Mesodermal cell (in vitro differentiated cells): ENCODE measurements around the gene LRMDA.

Experiments
- H3K27ac ChIP-seq: 2 replicates; pipeline ENCODE4 v1.7.0; 2013; ENCODE audit warnings: mild to moderate bottlenecking, low read depth, low read length, moderate library complexity; ENCODE audit not compliant: severe bottlenecking
- H3K36me3 ChIP-seq: 2 replicates; pipeline ENCODE4 v1.7.1; 2013; ENCODE audit warnings: mild to moderate bottlenecking, low read length, moderate library complexity; ENCODE audit not compliant: control insufficient read depth, insufficient read depth
- H3K4me1 ChIP-seq: one replicate; pipeline ENCODE4 v1.7.1; 2013; ENCODE audit warnings: mild to moderate bottlenecking, low read length; ENCODE audit not compliant: insufficient read depth, control insufficient read depth, poor library complexity, severe bottlenecking
- H3K4me3 ChIP-seq: 2 replicates; pipeline ENCODE4 v1.7.0; 2013; ENCODE audit warnings: low read length, control low read depth, mild to moderate bottlenecking; ENCODE audit not compliant: insufficient read depth, poor library complexity, severe bottlenecking; ENCODE audit errors: extremely low read depth
- H3K9me3 ChIP-seq: 2 replicates; pipeline ENCODE4 v1.7.1; 2013; ENCODE audit warnings: mild to moderate bottlenecking, low read length, moderate library complexity; ENCODE audit not compliant: control insufficient read depth
- WGBS, 2 experiments: methylation state at CpG; one replicate each; pipeline ENCODE4 v1.1.5; 2013; ENCODE audit warnings: missing lambda C conversion rate in 2 of 2; ENCODE audit not compliant: insufficient coverage in 2 of 2; 5-methylcytosine and 5-hydroxymethylcytosine counted together

LRMDA gene

DNA sequence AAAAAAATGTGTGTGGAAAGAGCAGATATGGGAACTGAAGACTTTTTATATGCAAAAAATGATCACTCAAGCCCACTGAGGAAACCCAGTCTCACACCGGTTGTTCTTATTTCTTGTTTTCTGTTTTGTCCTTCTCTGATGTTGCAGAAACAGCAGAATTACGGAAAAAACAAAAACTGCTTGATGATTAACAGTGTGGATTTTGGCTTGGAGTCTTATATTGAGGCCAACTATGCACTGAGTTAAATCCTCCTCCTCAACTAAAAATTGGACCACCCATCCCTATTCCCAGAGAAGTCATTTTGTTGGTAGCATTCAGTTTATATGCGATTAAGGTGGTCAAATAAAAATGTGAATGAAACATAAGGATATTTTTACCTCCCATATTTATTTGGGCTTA, 246.1 kb downstream of the LRMDA start:
- H3K4me1 ChIP-seq, result peaks cover 7% of the 10 kb centered on the region
- WGBS, 2 experiments, result 71 to 100% methylated on average over 1 of the region's 3 CpGs
- H3K36me3 ChIP-seq, result no peaks in the 10 kb centered on the region
- no peak overlapping the region for H3K27ac ChIP-seq
- no peak overlapping the region for H3K4me3 ChIP-seq
- no peaks in the 10 kb centered on the region for H3K9me3 ChIP-seq

DNA sequence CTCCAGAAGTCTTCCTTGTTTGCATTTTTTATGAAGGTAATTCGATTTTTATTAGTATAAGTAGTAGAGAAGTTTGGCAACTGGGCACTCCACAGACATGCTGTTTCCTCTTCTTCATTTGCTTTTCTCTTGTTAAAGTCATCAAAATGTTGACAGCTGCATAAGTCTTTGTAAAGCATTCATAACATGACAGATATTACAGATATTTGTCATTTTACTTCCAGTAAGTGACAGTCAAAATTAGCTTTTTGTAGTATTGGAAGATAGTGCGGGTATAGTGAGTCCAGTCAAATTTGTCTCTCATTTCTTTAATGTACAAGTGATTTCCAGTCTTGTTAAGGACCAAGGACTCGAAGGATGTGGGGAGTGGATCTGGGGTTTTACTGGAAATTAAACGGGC, 247.1 kb downstream of the LRMDA start:
- Histone ChIP-seq H3K9me3 (no peaks in the 10 kb centered on the region), H3K4me3 (no peak overlapping the region), H3K4me1 (no peaks in the 10 kb centered on the region), H3K27ac (no peak overlapping the region), H3K36me3 (no peaks in the 10 kb centered on the region)
- WGBS, 2 experiments, result 72 to 100% methylated on average over 2 of the region's 4 CpGs

DNA sequence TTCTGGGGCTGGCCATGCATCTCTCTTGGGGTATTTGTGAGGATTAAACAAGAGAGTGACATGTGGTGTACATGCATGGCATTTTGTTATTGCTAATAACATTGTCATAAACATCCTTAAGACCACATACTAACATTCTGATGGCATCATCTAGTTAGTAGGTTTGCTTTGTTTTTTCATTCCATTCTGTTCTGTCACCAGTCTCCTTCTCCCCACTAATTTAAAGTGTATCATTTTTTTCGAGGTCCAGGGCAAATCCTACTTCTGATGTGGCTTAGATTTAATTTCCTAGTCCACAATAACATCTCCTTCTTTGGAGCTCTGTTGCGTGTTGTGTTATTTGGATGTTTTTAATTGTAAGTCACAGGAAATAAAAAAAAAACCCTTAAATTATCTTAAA, 248.1 kb downstream of the LRMDA start:
- H3K27ac ChIP-seq, result no peak overlapping the region
- H3K4me3 ChIP-seq, result no peak overlapping the region
- no peaks in the 10 kb centered on the region for H3K4me1 ChIP-seq
- H3K36me3 ChIP-seq, result no peaks in the 10 kb centered on the region
- H3K9me3 ChIP-seq, result no peaks in the 10 kb centered on the region
- no CpG with 5 or more reads among the region's 2 CpGs for WGBS, 2 experiments

DNA sequence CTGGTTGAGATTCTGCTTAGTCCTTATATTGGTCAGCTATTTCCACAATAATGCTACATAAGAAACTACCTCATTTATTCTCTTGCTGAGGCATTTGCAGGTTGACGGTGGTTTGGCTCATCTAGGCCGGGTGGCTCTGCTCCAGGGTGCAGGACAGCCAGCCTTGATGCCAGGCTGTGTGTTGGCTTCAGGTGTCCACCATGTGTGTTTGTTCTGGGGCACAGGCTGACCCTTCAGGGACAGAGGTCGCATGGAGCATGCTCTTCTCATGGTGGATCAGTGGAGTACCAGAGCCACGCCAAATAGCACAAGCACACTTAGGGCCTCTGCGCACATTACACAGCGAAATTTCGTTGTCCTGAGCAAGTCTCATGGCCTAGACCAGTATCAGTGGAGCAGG, 249.9 kb downstream of the LRMDA start:
- WGBS, 2 experiments, result 94 to 95% methylated on average over 5 to 7 of the region's 7 CpGs
- H3K4me3 ChIP-seq, result no peak overlapping the region
- no peaks in the 10 kb centered on the region for H3K9me3 ChIP-seq
- H3K27ac ChIP-seq, result no peak overlapping the region
- H3K4me1 ChIP-seq, result no peaks in the 10 kb centered on the region
- H3K36me3 ChIP-seq, result no peaks in the 10 kb centered on the region

DNA sequence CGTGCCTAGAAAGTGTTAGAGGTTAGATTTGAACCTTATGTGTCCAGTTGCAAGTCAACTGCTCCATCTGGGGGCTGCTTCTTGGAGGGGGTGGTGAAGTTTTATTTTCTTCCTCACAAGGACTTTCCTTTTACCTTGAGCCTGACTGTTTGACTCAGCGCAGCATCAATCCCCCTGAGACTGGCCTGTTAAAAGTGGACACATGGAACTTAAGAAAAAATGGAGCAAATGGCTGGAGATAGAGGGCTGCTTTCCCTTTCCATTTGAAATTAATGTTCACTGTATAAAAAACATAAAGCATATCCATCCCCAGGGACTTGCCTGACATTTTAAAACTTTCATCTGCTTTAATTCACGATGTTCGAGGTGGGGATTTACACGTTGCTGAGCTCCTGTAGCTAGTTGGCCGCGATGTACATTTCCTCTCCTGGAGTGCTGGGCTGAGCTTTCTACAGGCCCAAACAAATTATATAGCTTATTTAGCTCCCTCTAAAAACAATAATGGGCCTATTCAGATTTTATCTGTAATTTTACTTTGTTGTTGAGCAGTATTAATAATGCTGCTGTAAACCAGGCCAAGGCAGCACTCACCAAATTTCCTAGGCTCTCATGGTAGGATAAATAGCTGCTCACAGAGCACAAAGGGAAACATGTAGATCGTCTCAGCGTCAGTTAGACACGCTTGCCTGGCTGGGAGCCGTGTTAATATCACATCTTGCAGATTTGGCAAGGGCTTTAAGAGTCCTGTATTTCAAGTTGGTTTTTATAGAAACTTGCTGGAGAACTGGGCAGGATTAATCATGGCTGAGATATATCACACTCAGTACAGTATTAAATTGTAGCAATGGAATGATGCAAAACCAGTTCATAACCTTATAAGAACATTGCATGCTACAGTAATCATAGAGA, 251.5 kb downstream of the LRMDA start:
- WGBS, 2 experiments, result 88 to 95% methylated on average over 9 to 10 of the region's 11 CpGs
- Histone ChIP-seq H3K9me3 (peaks cover 7% of the 10 kb centered on the region), H3K4me1 (no peaks in the 10 kb centered on the region), H3K4me3 (no peak overlapping the region), H3K27ac (no peak overlapping the region), H3K36me3 (no peaks in the 10 kb centered on the region)

DNA sequence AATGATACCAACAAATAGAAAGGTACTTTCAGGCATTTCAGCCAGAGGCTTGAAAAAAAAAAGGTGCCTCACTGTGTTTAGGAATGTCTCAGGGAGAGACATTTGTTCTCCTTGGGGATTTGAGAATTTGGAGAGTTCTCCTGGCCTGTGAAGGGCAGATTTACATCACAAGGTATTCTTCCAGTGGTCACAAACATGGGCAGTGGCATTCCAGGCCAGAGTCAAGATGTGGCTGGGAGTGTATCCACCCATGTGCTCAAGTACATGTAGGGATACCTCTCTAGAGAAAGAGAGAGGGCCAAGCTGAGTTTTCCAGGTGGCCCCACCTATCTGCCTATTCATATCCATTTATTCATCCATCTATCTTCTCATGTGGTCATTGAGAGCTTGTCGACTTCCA, 253.8 kb downstream of the LRMDA start:
- WGBS, 2 experiments, result no CpG with 5 or more reads among the region's 1 CpG
- H3K4me3 ChIP-seq, result no peak overlapping the region
- H3K9me3 ChIP-seq, result peaks cover 11% of the 10 kb centered on the region
- no peaks in the 10 kb centered on the region for H3K36me3 ChIP-seq
- no peaks in the 10 kb centered on the region for H3K4me1 ChIP-seq
- H3K27ac ChIP-seq, result no peak overlapping the region

DNA sequence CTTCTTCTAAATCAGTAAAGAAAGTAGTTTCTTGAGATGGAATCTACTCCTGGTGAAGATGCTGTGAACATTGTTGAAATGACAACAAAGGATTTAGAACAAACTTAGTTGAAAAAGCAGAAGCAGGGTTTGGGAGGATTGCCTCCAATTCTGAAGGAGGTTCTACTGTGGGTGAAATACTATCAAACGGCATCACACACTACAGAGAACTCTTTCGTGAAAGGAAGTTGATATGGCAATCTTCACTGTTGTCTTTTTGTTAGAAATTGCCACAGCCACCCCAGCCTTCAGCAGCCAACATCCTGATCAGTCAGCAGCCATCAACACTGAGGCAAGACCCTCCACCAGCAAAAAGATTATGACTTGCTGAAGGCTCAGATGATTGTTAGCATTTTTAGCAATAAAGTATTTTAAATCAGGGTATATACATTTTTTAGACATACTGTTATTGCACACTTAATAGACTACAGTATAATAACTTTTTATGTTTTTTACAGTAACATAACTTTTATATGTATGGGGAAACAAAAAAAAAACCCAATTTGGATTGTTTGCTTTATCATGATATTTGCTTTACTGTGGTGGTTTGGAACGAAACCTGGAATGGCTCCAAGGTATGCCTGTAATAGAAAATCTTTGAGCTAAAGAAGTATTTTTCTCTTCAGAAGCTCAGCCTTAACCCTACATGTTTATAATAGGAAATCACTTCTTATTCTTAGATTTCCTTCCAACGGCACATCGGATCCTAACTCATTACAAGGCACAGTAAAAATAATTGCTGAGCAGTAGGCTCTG, 257.3 kb downstream of the LRMDA start:
- Histone ChIP-seq H3K36me3 (no peaks in the 10 kb centered on the region), H3K4me1 (no peaks in the 10 kb centered on the region), H3K9me3 (peaks cover 11% of the 10 kb centered on the region), H3K27ac (no peak overlapping the region), H3K4me3 (no peak overlapping the region)
- no CpG with 5 or more reads among the region's 5 CpGs for WGBS, 2 experiments

DNA sequence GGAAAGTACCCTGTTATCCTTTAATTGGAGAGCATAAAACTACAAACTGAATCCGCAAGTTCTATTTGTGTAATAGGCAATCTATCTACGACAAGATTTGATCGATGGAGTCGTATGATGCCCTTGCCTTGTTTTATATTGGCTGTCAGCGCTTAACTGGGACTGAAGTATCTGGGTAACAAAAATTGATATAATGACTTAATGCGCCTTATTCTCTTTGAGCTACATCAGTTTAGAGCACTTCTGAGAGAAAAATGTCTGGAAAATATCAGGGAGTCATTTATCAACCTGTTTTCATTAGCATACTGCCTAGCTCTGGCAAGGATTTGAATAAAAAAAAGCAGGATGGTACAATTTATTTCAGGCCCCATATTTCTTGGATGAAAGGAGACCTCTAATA, 262.1 kb downstream of the LRMDA start:
- H3K4me1 ChIP-seq, result no peaks in the 10 kb centered on the region
- 90 to 98% methylated on average over 6 of the region's 6 CpGs for WGBS, 2 experiments
- no peak overlapping the region for H3K4me3 ChIP-seq
- no peaks in the 10 kb centered on the region for H3K36me3 ChIP-seq
- no peak overlapping the region for H3K27ac ChIP-seq
- H3K9me3 ChIP-seq, result no peaks in the 10 kb centered on the region

DNA sequence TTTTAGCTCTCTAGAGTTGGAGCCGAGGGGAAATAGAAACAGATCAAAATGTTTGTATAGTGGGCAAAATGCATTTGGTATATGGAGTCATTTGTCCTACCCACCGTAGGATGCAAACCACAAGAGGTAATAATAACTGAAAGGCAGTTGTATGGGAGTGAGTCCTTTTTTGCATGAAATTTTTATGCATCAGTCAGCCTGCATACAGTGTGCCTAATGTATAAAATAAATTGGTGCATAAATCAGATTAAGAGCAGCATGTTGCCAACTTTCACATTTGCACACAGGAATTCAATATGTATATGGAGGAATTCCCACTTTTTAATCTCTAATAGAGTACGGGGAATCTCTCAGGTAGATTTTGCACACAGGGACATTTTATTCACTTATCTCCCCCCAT, 262.8 kb downstream of the LRMDA start:
- Histone ChIP-seq H3K4me3 (no peak overlapping the region), H3K27ac (no peak overlapping the region), H3K36me3 (no peaks in the 10 kb centered on the region), H3K9me3 (no peaks in the 10 kb centered on the region), H3K4me1 (no peaks in the 10 kb centered on the region)
- 93 to 96% methylated on average over 2 of the region's 3 CpGs for WGBS, 2 experiments

DNA sequence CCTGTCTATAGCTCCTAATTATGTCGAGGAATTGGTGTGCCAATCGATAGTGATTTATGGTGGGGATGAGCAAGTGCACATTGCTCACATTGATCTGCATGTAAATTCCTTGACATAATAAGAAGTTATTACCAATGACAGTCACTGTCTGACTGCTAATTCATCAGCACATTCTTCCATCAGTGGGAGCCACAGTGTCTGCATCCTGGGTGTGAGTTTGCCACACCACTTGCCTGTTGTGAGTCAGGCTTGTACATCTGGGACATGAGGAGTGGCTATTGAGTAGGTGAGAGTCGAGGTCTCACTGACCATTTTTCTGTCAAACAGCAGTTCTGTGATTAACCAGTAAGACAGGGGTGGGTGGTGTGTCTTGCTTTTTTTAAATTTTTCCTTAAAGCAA, 263.4 kb downstream of the LRMDA start:
- H3K4me3 ChIP-seq, result no peak overlapping the region
- no peak overlapping the region for H3K27ac ChIP-seq
- 90 to 100% methylated on average over 2 of the region's 3 CpGs for WGBS, 2 experiments
- no peaks in the 10 kb centered on the region for H3K36me3 ChIP-seq
- no peaks in the 10 kb centered on the region for H3K9me3 ChIP-seq
- H3K4me1 ChIP-seq, result no peaks in the 10 kb centered on the region

DNA sequence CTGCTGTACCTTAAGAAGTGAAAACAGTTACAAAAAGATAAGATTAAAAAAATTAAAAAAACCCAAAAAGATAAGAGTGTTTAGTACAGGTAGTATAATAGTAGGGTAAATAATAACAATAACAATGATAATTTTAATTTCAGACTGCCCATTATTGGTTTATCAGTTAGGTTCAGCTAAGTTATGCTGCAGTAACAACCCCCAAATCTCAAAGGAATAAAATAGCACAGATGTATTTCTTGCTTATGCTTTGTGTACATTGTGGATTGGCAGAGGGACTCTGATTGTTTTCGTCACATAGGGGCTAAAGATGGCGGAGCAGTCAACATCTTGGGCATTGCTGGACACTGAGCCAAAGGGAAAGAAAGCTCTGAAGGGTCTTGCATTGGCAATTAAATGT, 264.6 kb downstream of the LRMDA start:
- Histone ChIP-seq H3K4me3 (no peak overlapping the region), H3K9me3 (no peaks in the 10 kb centered on the region), H3K36me3 (no peaks in the 10 kb centered on the region), H3K27ac (no peak overlapping the region), H3K4me1 (no peaks in the 10 kb centered on the region)
- WGBS, 2 experiments, result 74 to 77% methylated on average over 2 of the region's 2 CpGs
